Measurements from ENCODE around the gene SMLR1. TPM values are rescaled to one million over a fixed set of nuclear protein-coding genes. Genes with fewer than 3 reads are reported as not detected.

Gene SMLR1
- total and polyA plus RNA-seq, 7 experiments from 2014 or later, result not detected

- POLR2A ChIA-PET, result no interaction called here
- H3K9me3 ChIP-seq (ENCODE audit: control insufficient read depth in 2 of 3, low read length in 3 of 3), result no peaks in the 10 kb centered on the region
- H3K27ac ChIP-seq (ENCODE audit: low read depth, low read length), result no peak overlapping the region
- H3K36me3 Mint-ChIP-seq, result peaks cover 0 to 8% (median 0%) of the 10 kb centered on the region in 5 donors
- no peak overlapping the region for H3K27ac Mint-ChIP-seq
- no peaks in the 10 kb centered on the region for H3K27me3 Mint-ChIP-seq
- H3K4me3 ChIP-seq (ENCODE audit: low read length), result no peak overlapping the region
- no peak overlapping the region for H3K4me3 Mint-ChIP-seq
- H3K27me3 ChIP-seq (ENCODE audit: control insufficient read depth in 2 of 2, insufficient read depth in 2 of 2, low read length in 2 of 2), result no peaks in the 10 kb centered on the region
- peaks cover 0 to 9% (median 0%) of the 10 kb centered on the region in 7 donors for H3K4me1 Mint-ChIP-seq
- H3K4me1 ChIP-seq (ENCODE audit: control insufficient read depth in 2 of 2, insufficient read depth in 2 of 2, low read length in 2 of 2), result no peaks in the 10 kb centered on the region
- CTCF ChIA-PET, result no interaction called here
- no peaks in the 10 kb centered on the region for H3K36me3 ChIP-seq (ENCODE audit: control insufficient read depth in 2 of 3, insufficient read depth in 3 of 3, low read length in 3 of 3)
- no peak for DNase-seq
- no peak for ATAC-seq
- intact Hi-C loops (cut with micrococcal nuclease), result loop anchor here (10.0 kb wide), 2 partner anchors 955 to 1355 kb away; no protein-coding TSS in a partner anchor
- no peaks in the 10 kb centered on the region for H3K9me3 Mint-ChIP-seq
Observed at GRCh38 chr6:130849594-130849993, 22.4 kb downstream of the SMLR1 start.

GRCh38 chr6:130851026-130851425, 23.8 kb downstream of the SMLR1 start:
- H3K4me1 Mint-ChIP-seq, result peaks cover 0 to 9% (median 0%) of the 10 kb centered on the region in 7 donors
- intact Hi-C loops (cut with micrococcal nuclease), result no loop called here
- H3K9me3 ChIP-seq (ENCODE audit: control insufficient read depth in 2 of 3, low read length in 3 of 3), result no peaks in the 10 kb centered on the region
- POLR2A ChIA-PET, result no interaction called here
- no peaks in the 10 kb centered on the region for H3K27me3 Mint-ChIP-seq
- H3K4me1 ChIP-seq (ENCODE audit: control insufficient read depth in 2 of 2, insufficient read depth in 2 of 2, low read length in 2 of 2), result no peaks in the 10 kb centered on the region
- CTCF ChIA-PET, result no interaction called here
- H3K36me3 ChIP-seq (ENCODE audit: control insufficient read depth in 2 of 3, insufficient read depth in 3 of 3, low read length in 3 of 3), result no peaks in the 10 kb centered on the region
- no peak overlapping the region for H3K4me3 ChIP-seq (ENCODE audit: low read length)
- no peak for DNase-seq
- H3K9me3 Mint-ChIP-seq, result no peaks in the 10 kb centered on the region
- H3K27me3 ChIP-seq (ENCODE audit: control insufficient read depth in 2 of 2, insufficient read depth in 2 of 2, low read length in 2 of 2), result no peaks in the 10 kb centered on the region
- no peak for ATAC-seq
- H3K27ac Mint-ChIP-seq, result no peak overlapping the region
- peaks cover 0 to 12% (median 0%) of the 10 kb centered on the region in 5 donors for H3K36me3 Mint-ChIP-seq
- no peak overlapping the region for H3K4me3 Mint-ChIP-seq
- H3K27ac ChIP-seq (ENCODE audit: low read depth, low read length), result no peak overlapping the region

- Histone ChIP-seq H3K36me3 (ENCODE audit: control insufficient read depth in 2 of 3, insufficient read depth in 3 of 3, low read length in 3 of 3) (no peaks in the 10 kb centered on the region), H3K9me3 (ENCODE audit: control insufficient read depth in 2 of 3, low read length in 3 of 3) (no peaks in the 10 kb centered on the region), H3K27ac (ENCODE audit: low read depth, low read length) (no peak overlapping the region), H3K27me3 (ENCODE audit: control insufficient read depth in 2 of 2, insufficient read depth in 2 of 2, low read length in 2 of 2) (no peaks in the 10 kb centered on the region), H3K4me1 (ENCODE audit: control insufficient read depth in 2 of 2, insufficient read depth in 2 of 2, low read length in 2 of 2) (no peaks in the 10 kb centered on the region), H3K4me3 (ENCODE audit: low read length) (no peak overlapping the region)
- ATAC-seq (no peak), DNase-seq (no peak)
- intact Hi-C loops (cut with micrococcal nuclease), result no loop called here
- Mint-ChIP-seq H3K36me3 (peaks cover 0 to 12% (median 0%) of the 10 kb centered on the region in 5 donors), H3K27ac (no peak overlapping the region), H3K4me3 (no peak overlapping the region), H3K9me3 (no peaks in the 10 kb centered on the region), H3K4me1 (peaks cover 0 to 9% (median 0%) of the 10 kb centered on the region in 7 donors), H3K27me3 (no peaks in the 10 kb centered on the region)
- POLR2A ChIA-PET, result no interaction called here
- CTCF ChIA-PET, result no interaction called here
Observed at GRCh38 chr6:130852844-130853554, 25.8 kb downstream of the SMLR1 start.

GRCh38 chr6:130853555-130854183, 26.5 kb downstream of the SMLR1 start:
- H3K4me1 ChIP-seq (ENCODE audit: control insufficient read depth in 2 of 2, insufficient read depth in 2 of 2, low read length in 2 of 2), result no peaks in the 10 kb centered on the region
- ATAC-seq (no peak), DNase-seq (no peak)
- H3K4me3 ChIP-seq (ENCODE audit: low read length), result no peak overlapping the region
- no peaks in the 10 kb centered on the region for H3K27me3 ChIP-seq (ENCODE audit: control insufficient read depth in 2 of 2, insufficient read depth in 2 of 2, low read length in 2 of 2)
- no peak overlapping the region for H3K27ac ChIP-seq (ENCODE audit: low read depth, low read length)
- H3K36me3 Mint-ChIP-seq, result peaks cover 0 to 12% (median 0%) of the 10 kb centered on the region in 5 donors
- no peaks in the 10 kb centered on the region for H3K27me3 Mint-ChIP-seq
- CTCF ChIA-PET, result no interaction called here
- peaks cover 0 to 7% (median 0%) of the 10 kb centered on the region in 7 donors for H3K4me1 Mint-ChIP-seq
- no peak overlapping the region for H3K4me3 Mint-ChIP-seq
- H3K27ac Mint-ChIP-seq, result no peak overlapping the region
- intact Hi-C loops (cut with micrococcal nuclease), result no loop called here
- H3K9me3 ChIP-seq (ENCODE audit: control insufficient read depth in 2 of 3, low read length in 3 of 3), result no peaks in the 10 kb centered on the region
- no peaks in the 10 kb centered on the region for H3K36me3 ChIP-seq (ENCODE audit: control insufficient read depth in 2 of 3, insufficient read depth in 3 of 3, low read length in 3 of 3)
- POLR2A ChIA-PET, result no interaction called here
- H3K9me3 Mint-ChIP-seq, result no peaks in the 10 kb centered on the region

GRCh38 chr6:130858054-130858453, 30.8 kb downstream of the SMLR1 start:
- CTCF ChIA-PET, result no interaction called here
- H3K4me1 Mint-ChIP-seq, result peaks cover 0 to 2% (median 0%) of the 10 kb centered on the region in 7 donors

GRCh38 chr6:130858498-130859160, 31.4 kb downstream of the SMLR1 start:
- Histone ChIP-seq H3K27ac (ENCODE audit: low read depth, low read length) (no peak overlapping the region), H3K4me3 (ENCODE audit: low read length) (no peak overlapping the region), H3K4me1 (ENCODE audit: control insufficient read depth in 2 of 2, insufficient read depth in 2 of 2, low read length in 2 of 2) (no peaks in the 10 kb centered on the region), H3K9me3 (ENCODE audit: control insufficient read depth in 2 of 3, low read length in 3 of 3) (no peaks in the 10 kb centered on the region), H3K27me3 (ENCODE audit: control insufficient read depth in 2 of 2, insufficient read depth in 2 of 2, low read length in 2 of 2) (no peaks in the 10 kb centered on the region), H3K36me3 (ENCODE audit: control insufficient read depth in 2 of 3, insufficient read depth in 3 of 3, low read length in 3 of 3) (no peaks in the 10 kb centered on the region)
- ChIA-PET POLR2A (interaction anchor here (0.6 kb wide), 1 partner anchor 773 kb away, joined by 3 read pairs; no protein-coding TSS in a partner anchor), CTCF (interaction anchor here (1.6 kb wide), 1 partner anchor 14 kb away, joined by 3 read pairs; no protein-coding TSS in a partner anchor)
- H3K36me3 Mint-ChIP-seq, result peaks cover 0 to 24% (median 9%) of the 10 kb centered on the region in 5 donors
- no peak for ATAC-seq
- no peak overlapping the region for H3K4me3 Mint-ChIP-seq
- no peaks in the 10 kb centered on the region for H3K9me3 Mint-ChIP-seq
- peaks cover 0 to 2% (median 0%) of the 10 kb centered on the region in 7 donors for H3K4me1 Mint-ChIP-seq
- intact Hi-C loops (cut with micrococcal nuclease), result no loop called here
- no peaks in the 10 kb centered on the region for H3K27me3 Mint-ChIP-seq
- H3K27ac Mint-ChIP-seq, result no peak overlapping the region
- DNase-seq, result no peak

More at GRCh38 chr6:130858054-130858453, 30.8 kb downstream of the SMLR1 start:
- no peaks in the 10 kb centered on the region for H3K27me3 Mint-ChIP-seq
- H3K36me3 Mint-ChIP-seq, result peaks cover 0 to 21% (median 5%) of the 10 kb centered on the region in 5 donors
- POLR2A ChIA-PET, result interaction anchor here (0.6 kb wide), 1 partner anchor 773 kb away, joined by 3 read pairs; no protein-coding TSS in a partner anchor
- intact Hi-C loops (cut with micrococcal nuclease), result no loop called here
- Histone ChIP-seq H3K4me3 (ENCODE audit: low read length) (no peak overlapping the region), H3K27ac (ENCODE audit: low read depth, low read length) (no peak overlapping the region), H3K36me3 (ENCODE audit: control insufficient read depth in 2 of 3, insufficient read depth in 3 of 3, low read length in 3 of 3) (no peaks in the 10 kb centered on the region), H3K27me3 (ENCODE audit: control insufficient read depth in 2 of 2, insufficient read depth in 2 of 2, low read length in 2 of 2) (no peaks in the 10 kb centered on the region), H3K4me1 (ENCODE audit: control insufficient read depth in 2 of 2, insufficient read depth in 2 of 2, low read length in 2 of 2) (no peaks in the 10 kb centered on the region), H3K9me3 (ENCODE audit: control insufficient read depth in 2 of 3, low read length in 3 of 3) (no peaks in the 10 kb centered on the region)
- no peak overlapping the region for H3K27ac Mint-ChIP-seq
- no peak overlapping the region for H3K4me3 Mint-ChIP-seq
- DNase-seq (no peak), ATAC-seq (no peak)
- H3K9me3 Mint-ChIP-seq, result no peaks in the 10 kb centered on the region
